Lung (tissue), 12 donors: ENCODE results near the gene XXYLT1. TPM values are rescaled to one million over a fixed set of nuclear protein-coding genes. Genes with fewer than 3 reads are reported as not detected.

Source experiments
- ATAC-seq: fragments of 200-7000 bp; cut with Tn5 transposase; one replicate; pipeline ENCODE4 v1.9.1; 2020; ENCODE audit warnings: moderate number of reproducible peaks; ENCODE audit not compliant: insufficient read depth, low FRiP score
- DNase-seq, 3 donors: peaks; one replicate each; pipeline ENCODE4 v3.0.0-alpha.2; 2013 to 2017
- H3K27ac ChIP-seq, 2 donors: one replicate each; pipeline ENCODE4 v1.5.1; 2013; ENCODE audit warnings: mild to moderate bottlenecking in 2 of 2, moderate library complexity in 2 of 2, control low read depth in 1 of 2, inconsistent platforms in 1 of 2, low read depth in 1 of 2, low read length in 1 of 2
- H3K27me3 ChIP-seq, 3 donors: one replicate each; pipeline ENCODE4 v1.5.1; 2013; ENCODE audit warnings: low read length in 2 of 3; ENCODE audit not compliant: control insufficient read depth in 3 of 3, insufficient read depth in 3 of 3
- H3K36me3 ChIP-seq, 4 donors: one replicate each; pipeline ENCODE4 v1.5.1; 2013; ENCODE audit warnings: low read length in 4 of 4, mild to moderate bottlenecking in 1 of 4, moderate library complexity in 1 of 4; ENCODE audit not compliant: control insufficient read depth in 4 of 4, insufficient read depth in 4 of 4
- H3K4me1 ChIP-seq, 5 donors: one replicate each; pipeline ENCODE4 v1.5.1; 2013; ENCODE audit warnings: low read length in 5 of 5, mild to moderate bottlenecking in 2 of 5, moderate library complexity in 1 of 5; ENCODE audit not compliant: control insufficient read depth in 5 of 5, insufficient read depth in 5 of 5
- H3K4me3 ChIP-seq: one replicate; pipeline ENCODE4 v1.5.1; 2013; ENCODE audit warnings: mild to moderate bottlenecking, control low read depth, moderate library complexity
- H3K9ac ChIP-seq, 2 donors: one replicate each; pipeline ENCODE4 v1.5.1; 2013; ENCODE audit warnings: low read length in 2 of 2, control low read depth in 1 of 2; ENCODE audit not compliant: insufficient read depth in 1 of 2
- H3K9me3 ChIP-seq, 4 donors: one replicate each; pipeline ENCODE4 v1.5.1; 2013; ENCODE audit warnings: low read length in 3 of 4, mild to moderate bottlenecking in 1 of 4, moderate library complexity in 1 of 4; ENCODE audit not compliant: control insufficient read depth in 4 of 4, insufficient read depth in 3 of 4
- CTCF ChIP-seq: IDR thresholded peaks from 2 replicates; pipeline ENCODE4 v1.5.1; 2012; ENCODE audit warnings: mild to moderate bottlenecking; ENCODE audit errors: control extremely low read depth, extremely low read depth
- WGBS, 2 donors: extraction: QIAGEN DNeasy Blood & Tissue Kit; methylation state at CpG; one replicate each; pipeline ENCODE4 v1.1.7; 2013; 5-methylcytosine and 5-hydroxymethylcytosine counted together
- polyA plus RNA-seq, 2 donors: library from polyadenylated mRNA; stranded (reverse); fragments of 200-250 nt; gene quantifications; one replicate each; pipeline ENCODE4 v1.2.1, GENCODE V29; 2013
- total RNA-seq, 2 donors: library from RNA; depleted of rRNA in 1 of 2; stranded (reverse); fragments of >200 nt in 1 of 2; gene quantifications; one replicate each; pipeline ENCODE4 v1.2.1, GENCODE V29; 2014 to 2021
- donor health status: control.
- donor health status: control.
- donor health status: Bipolar disorder and iron deficiency.
- donor health status: healthy.
- donor health status: DM: yes; HTN: yes; CAD: no.

Gene XXYLT1
- total and polyA plus RNA-seq, 4 donors = 4.7 to 15.4 (median 11.4) TPM

- no peaks in the 10 kb centered on the region for H3K36me3 ChIP-seq
- WGBS, 2 donors = 95 to 96% methylated on average over 15 of the region's 15 CpGs
- DNase-seq (no peak), ATAC-seq (no peak)
- H3K4me3 ChIP-seq = no peak overlapping the region
- peaks cover 0 to 19% (median 10%) of the 10 kb centered on the region in 5 donors for H3K4me1 ChIP-seq
- no peak for TF ChIP-seq CTCF
- no peak overlapping the region for H3K27ac ChIP-seq
- no peak overlapping the region for H3K9ac ChIP-seq
- no peaks in the 10 kb centered on the region for H3K9me3 ChIP-seq
- no peaks in the 10 kb centered on the region for H3K27me3 ChIP-seq
Observed at GRCh38 chr3:195083659-195084058, 187.3 kb downstream of the XXYLT1 start.

GRCh38 chr3:195082811-195083210 lies 188.1 kb downstream of the XXYLT1 start:
- Histone ChIP-seq H3K4me1 (peaks cover 0 to 19% (median 10%) of the 10 kb centered on the region in 5 donors), H3K4me3 (no peak overlapping the region), H3K27me3 (no peaks in the 10 kb centered on the region), H3K36me3 (no peaks in the 10 kb centered on the region), H3K9me3 (no peaks in the 10 kb centered on the region), H3K27ac (peak overlapping the region in 1 of 2 donors; percentile 39), H3K9ac (no peak overlapping the region)
- TF ChIP-seq CTCF = no peak
- WGBS, 2 donors = 88 to 91% methylated on average over 10 of the region's 10 CpGs
- no peak for DNase-seq
- ATAC-seq = no peak

- no peaks in the 10 kb centered on the region for H3K9me3 ChIP-seq
- ATAC-seq (no peak), DNase-seq (no peak)
- WGBS, 2 donors = 56 to 61% methylated on average over 12 of the region's 12 CpGs
- H3K27me3 ChIP-seq = no peaks in the 10 kb centered on the region
- no peak overlapping the region for H3K4me3 ChIP-seq
- H3K4me1 ChIP-seq = peaks cover 0 to 17% (median 10%) of the 10 kb centered on the region in 5 donors
- H3K36me3 ChIP-seq = no peaks in the 10 kb centered on the region
- no peak overlapping the region for H3K9ac ChIP-seq
- TF ChIP-seq CTCF = no peak
- peak overlapping the region; percentile 56 to 59 for H3K27ac ChIP-seq
Observed at GRCh38 chr3:195081242-195081963, 189.6 kb downstream of the XXYLT1 start.
